GM18511 (cell line): ENCODE results near the gene NCAPG2.

Source experiments
- ATAC-seq: cut with Tn5 transposase; IDR thresholded peaks from one replicate; pipeline ENCODE4 v1.9.1; 2021; ENCODE audit warnings: mild to moderate bottlenecking, moderate library complexity; ENCODE audit not compliant: unreplicated experiment

The NCAPG2 gene

DNA sequence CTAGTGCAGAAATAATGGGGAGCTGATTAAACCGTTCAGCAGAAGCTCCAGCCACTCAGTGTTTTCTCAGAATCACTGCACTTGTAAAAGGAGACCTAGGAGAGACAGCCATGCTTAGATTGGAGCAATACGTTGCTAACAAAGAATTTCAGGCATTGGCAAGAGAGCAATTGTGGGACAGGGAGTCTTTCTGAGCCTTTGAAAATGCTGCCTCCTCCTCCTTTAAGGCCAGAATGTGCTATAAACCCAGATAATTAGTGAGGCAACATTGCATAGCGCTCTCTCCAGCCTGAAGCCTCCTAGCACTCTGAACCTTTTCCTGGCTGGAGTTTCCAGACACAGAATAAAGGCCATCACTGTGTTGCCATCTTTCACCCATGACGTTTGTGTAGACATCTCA is 98.5 kb downstream of the NCAPG2 start:
- no peak for ATAC-seq

DNA sequence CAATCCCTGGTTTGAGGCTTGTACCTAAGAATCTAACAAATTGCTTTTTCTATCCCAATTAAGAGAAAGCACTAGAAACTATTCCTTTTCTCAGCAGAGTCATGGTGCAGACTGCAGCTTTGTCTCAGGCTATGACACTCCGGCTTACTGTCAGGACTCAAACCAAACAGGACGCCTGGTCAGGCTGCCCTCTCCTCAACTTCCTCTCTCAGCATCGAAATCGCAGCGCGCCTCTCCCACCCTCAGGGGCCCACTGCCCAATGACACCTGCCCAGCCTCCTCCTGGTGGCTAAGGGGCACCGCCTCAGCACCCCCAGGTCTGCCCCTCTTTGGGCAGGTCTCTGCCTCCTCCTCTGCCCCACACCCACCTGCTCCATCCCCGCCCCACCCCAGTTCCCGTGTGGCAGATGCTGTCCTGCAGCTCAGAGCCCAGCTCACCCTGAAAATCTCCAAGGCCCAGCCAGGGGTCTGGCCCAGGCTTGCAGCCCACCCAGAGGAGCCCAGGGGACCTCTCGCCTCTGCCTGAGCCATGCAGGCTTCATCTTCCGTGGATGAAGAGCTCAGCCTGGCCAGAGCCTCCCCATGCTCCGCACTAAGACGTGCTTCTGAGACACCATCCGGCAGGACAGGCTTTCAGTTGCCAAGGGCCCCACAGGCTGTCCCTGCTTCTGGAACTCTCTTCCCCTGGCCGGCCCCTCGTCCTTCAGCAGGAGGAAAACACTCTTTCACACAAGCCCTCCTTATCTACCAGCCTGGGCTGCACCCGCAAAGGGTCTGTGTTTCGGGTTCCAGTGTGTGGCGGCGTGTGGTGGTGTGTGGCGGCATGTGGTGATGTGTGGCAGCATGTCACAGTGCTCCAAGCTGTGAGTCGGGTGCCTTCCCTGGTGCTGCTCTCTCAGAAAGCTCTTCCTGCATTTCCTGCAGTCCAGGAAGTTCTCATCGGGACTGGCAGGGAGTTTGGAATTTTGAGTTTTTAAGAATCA is 100.5 kb downstream of the NCAPG2 start:
- ATAC-seq = peak; percentile 23

DNA sequence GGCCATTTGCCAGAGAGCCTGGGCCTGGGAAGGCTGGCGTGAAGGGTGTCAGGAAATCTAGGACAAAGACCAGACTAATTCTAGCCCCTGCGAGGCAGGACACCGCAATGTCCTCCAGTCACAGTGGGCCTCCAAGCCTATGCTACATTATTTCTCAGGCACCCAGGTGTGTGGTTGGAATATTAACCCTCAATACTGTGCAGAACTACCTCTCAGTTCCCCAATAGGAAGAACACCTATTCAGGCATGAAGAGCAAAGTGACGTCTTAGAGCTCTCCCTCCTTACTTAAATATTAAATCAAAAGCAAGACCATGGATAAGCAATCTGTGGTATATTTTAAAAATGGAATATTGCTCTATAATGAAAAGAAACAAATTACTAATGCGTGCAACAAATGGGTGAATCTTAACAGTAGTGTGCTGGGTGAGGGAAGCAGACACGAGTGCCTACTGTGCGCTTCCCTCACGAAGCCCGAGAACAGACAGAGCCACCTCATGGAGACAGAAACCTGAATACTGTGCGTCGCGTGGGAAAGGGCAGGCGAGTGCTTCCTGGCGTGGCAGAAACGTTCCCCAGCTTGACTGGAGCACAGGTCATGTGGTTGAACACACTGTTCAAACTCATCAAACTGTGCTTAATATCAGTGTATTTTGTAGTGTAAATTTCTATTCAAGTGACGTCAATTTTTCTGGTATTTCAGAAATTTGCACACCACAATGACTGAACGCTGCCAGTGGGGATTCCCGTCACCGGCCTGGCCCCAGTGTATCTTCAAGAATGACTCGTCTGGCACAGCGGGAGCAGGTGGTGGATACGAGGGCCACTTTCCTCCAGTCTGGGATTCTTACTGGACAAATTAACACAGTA is 101.5 kb downstream of the NCAPG2 start:
- peak; percentile 61 for ATAC-seq

DNA sequence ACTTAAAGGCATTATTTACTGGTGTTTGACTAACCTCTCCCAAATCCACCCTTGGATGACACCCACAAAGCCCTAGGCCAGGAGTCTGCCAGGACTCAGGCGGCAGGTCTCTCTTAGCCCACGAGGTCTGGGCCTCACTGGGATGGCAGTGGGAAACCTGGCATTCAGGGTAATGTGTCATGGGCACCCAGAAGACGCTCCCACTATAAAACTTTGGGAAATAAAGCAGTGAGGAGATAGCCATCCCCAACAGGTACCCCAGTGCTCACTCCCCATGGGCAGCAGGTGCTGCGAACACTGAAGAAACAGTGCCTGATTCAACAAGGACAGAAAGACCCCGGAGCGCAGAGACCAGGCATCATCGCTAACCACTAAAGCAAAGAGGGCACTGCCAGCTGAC is 102.6 kb downstream of the NCAPG2 start:
- no peak for ATAC-seq

DNA sequence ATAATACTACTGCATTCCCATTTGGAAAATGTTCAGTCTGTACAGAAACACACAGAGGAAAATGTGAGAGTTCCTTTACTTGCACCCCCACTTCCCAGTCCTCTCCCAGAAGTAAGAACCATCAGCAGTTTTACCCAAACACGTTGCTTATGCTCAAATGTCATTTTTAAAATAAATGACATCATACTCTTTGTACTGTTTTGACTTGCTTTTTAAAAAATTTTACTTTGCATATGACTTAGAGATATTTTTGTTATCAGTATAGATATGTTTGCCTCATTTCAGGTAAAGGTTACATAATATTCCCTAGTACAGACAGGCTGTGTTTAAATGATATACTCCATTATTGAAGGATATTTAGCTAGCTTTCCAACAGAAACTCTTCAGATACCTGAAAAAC is 103.5 kb downstream of the NCAPG2 start:
- no peak for ATAC-seq

DNA sequence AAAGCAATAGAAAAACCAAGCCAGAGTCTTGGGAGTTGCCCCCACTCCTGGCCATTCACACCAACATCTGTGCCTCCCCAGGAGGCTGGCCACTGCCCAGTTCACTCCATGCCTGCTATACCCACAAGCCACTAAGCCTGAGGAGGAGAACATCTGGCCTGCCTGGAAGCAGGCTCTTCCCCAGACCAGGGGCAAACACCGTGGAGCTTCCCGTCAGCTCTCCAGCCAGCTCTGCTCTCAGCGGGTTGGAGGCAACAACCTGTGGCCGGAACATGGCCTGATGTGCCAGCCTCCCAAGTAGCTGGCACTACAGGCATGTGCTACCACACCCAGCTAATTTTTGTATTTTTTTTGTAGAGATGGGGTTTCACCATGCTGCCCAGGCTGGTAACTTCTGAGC is 107.9 kb downstream of the NCAPG2 start:
- ATAC-seq = no peak

DNA sequence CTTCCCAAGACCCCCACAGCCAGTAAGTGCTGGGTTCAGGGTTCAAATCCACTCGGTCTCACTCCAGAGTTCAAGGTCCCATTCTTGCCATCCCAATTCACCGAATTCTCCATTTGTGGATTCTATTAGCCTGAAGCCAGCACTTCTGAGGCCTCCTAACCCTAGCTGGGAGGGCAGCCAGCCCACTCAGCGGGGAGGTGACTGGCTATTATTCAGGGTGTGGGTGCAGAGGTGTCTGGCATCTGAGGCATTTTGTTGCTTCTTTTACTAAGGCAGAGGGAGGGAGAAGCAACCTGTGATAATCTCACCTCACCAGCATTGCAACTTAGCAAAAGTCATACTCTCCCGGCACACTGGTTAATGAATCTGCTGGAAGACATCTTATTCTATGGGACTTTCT is 108.3 kb downstream of the NCAPG2 start:
- ATAC-seq = no peak

DNA sequence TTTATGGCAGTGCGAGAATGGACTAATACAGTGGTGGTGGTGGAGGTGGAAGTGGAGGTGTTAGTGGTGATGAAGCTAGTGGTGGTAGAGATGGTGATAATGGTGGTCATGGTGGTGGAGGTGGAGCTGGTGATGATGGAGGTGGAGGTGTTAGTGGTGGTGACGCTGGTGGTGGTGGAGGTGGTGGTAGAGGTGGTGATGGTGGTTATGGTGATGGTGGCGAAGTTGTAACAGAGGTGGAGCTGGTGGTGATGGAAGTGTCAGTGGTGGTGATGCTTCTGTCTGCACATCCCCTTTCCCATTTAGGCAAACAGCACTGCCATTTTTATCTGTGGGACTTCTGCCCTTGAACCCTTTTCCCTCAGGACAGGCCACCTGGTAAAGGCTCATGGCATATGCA is 109.5 kb downstream of the NCAPG2 start:
- no peak for ATAC-seq

DNA sequence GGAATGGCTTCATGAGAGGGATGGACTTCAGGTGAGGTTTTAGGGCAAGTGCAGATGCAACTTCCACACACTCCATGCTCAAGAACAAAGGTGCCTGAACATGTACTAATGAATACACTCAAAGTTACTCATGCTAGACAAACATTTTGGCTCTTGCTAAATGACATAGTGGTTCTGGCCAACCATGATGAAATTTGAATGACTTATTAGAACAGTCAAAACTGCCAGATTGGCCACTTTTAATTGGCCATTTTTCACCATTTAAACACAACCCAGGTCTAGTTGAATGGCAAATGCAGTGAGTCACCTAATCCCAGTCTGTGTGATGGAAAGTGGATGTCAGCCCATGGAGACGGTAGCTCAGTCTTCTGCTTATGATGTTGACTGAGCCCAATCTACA is 112.1 kb downstream of the NCAPG2 start:
- no peak for ATAC-seq

DNA sequence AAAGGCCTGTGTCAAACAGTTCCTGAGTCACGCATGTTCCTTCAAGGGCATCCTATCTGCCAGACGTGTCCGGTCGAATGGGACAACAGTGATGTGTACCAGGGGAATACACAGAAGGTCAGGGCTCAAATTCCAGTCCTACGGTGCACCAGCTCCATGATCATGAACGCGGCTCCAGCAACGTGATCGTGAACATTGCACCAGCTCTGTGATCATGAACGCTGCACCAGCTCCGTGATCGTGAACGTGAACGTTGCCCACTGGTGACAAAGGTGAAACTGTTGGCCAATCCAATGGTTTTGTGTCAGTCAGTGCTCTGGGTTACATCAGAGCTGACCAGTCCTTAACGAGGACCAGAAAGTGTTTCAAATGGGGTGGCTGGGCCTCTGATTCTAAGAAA is 112.7 kb downstream of the NCAPG2 start:
- no peak for ATAC-seq

DNA sequence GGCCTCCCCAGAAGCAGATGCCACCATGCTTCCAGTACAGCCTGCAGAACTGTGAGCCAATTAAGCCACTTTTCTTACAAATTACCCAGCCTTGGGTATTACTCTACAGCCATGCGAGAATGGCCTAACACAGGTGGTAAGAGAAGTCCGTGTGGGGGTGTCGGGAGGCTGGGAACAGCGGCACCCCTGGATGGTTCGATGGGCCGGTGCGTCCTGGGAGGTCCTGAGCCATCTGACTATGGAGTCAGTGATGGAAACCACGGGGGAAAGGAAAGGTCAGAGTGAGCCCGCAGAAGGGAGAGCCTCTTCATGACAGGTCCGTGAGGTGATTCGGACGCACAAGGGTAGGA is 114.4 kb downstream of the NCAPG2 start:
- ATAC-seq = no peak

DNA sequence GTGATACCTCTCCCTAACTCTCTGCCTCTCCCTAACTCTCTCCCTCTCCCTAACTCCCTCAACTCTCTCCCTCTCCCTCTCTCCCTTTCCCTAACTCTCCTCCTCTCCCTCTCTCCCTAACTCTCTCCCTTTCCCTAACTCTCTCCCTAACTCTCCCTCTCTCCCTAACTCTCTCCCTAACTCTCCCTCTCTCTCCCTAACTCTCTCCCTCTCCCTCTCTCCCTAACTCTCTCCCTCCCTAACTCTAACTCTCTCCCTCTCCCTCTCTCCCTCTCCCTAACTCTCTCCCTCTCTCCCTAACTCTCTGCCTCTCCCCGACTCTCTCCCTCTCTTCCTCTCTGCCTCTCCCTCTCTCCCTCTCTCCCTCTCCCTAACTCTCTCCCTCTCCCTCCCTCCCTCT is 115.0 kb downstream of the NCAPG2 start:
- no peak for ATAC-seq

DNA sequence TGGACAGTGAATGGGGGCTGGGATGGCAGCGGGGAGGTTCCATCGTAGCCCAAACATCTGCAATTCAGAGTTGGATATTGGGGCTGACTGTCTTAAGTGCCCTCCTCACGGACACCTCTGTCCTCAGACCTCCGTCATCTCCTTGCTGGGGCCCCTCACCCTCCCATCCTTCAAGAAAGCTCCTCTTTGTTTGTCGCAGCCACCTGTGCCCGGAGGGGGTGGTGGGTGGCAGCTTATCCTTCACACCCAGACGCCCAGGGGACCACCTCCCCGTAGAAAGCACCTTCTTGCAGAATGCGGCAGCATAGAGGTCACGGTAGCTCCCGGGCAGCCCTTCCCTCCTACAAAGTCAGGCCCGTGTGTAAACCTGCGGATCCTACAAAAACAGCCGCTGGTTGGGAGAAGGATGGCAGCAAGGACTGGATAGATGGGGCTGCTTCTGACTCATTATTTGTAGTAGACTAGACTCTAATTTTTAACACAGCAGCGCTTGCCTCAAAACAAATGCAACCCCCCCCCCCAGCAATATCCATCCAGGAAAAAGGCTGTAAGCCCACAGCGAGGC is 115.6 kb downstream of the NCAPG2 start:
- ATAC-seq = no peak

DNA sequence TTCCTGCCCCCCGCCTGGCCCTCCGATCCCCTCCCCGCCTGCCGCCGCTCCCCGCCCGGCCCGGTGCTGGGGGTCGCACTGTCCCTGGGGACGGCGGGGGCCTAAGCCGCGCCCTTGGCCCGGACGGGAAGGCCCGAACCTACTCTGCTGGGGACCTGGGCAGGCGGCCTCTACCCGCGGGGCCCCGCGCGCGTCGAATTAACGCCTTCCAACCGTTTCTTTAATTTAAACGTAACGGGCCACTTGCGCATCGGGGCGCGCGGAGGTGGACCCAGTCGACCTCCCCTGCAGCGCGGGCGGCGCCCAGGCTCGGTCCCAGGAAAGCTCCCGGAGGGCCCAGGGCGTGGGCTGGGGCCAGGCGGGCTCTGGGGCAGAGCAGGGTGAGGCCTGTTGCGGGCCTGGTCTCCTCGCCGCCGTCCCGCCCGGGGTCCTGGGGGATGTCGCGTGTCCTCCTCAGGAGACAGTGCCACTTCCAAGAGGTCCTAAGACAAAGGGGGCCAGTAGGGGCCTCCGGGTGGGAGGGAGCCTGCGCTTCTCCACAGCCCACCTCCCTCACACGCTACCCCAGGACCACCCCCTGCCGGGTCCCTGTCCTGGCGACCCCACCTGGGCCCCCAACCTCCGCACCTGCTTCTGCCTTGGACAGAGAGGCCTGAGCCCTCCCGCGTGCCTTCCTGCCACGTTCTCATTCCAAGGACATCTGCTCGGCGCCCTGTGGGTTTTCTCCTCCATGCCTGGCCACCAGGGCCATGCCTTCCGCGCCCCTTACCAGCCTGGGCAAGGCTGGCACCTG is 116.3 kb downstream of the NCAPG2 start:
- peak; percentile 21 for ATAC-seq

DNA sequence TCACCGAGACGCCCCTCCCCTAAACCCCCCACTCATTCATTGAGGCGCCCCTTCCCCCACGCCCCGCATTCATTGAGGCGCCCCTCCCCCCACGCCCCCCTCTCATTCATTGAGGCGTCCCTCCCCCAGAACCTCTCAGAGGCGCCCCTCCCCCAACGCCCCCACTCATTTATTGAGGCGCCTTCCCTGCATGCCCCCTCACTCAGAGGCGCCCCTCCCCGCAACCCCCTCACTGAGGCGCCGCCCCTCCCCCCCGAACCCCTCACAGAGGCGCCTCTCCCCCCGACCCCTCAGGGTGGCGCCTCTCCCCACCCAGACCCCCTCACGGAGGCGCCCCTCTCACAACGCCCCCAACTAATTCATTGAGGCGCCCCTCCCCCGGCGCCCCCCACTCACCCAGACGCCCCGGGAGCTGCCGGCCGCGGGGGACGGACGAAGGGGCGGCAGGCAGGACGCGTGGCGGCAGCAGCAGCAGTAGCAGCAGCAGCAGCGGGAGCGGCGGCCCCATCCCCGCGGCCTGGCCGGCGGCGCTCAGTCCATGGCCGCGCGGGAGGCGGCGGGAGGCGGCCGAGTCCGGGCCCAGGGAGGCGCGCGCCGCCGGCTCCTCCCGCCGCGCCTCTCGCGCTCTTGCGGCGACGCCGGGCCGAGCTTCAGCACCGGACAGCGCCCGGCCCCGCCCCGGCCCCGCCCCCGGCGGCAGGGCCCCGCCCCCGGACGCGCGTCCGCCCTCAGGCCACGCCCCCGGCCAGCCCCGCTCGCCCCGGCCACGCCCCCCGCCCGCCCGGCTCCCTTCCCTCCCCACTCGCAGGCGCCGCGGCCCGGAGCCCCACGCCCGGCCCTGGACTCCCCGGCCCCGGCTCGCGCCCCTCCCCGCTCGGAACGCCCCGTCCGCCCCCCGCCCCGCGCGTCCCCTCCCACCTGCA is 117.2 kb downstream of the NCAPG2 start, which contains the start of gene PTPRN2:
Gene PTPRN2 (minus strand): TSS at position 662 of the 923 bp plus-strand sequence.
- peak; percentile 71 for ATAC-seq

DNA sequence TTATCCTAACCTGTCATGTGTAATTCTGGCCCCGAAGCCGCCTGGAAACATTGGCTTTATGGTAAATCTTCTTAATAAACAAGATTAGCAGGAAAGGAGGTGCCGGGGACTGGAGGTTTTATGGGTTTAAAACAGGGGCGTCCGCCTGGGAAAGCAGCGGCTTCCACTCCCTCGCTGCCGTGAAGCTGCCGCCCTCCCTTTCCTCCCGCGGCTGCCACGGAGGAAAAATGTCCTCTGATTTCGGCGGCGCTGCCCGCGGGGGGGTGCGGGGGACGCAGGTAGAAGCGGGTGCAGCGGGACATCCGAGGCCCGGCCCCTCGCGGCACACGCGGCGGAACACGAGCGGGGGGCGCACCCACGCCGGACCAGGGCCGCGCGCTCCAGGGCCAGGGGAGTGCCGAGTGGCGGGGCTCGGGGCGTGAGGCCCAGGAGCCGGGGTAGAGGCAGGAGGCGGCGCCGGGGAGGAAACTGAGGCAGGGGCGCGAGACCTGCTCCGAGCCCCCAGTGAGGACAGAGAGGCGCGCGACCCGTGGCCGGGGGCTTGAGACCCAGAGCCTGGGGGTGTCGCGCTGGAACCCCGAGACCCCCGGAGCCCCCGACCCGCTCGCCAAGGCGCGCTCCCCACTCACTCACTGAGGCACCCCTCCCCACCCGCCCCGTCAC is 118.0 kb downstream of the NCAPG2 start:
- ATAC-seq = no peak

DNA sequence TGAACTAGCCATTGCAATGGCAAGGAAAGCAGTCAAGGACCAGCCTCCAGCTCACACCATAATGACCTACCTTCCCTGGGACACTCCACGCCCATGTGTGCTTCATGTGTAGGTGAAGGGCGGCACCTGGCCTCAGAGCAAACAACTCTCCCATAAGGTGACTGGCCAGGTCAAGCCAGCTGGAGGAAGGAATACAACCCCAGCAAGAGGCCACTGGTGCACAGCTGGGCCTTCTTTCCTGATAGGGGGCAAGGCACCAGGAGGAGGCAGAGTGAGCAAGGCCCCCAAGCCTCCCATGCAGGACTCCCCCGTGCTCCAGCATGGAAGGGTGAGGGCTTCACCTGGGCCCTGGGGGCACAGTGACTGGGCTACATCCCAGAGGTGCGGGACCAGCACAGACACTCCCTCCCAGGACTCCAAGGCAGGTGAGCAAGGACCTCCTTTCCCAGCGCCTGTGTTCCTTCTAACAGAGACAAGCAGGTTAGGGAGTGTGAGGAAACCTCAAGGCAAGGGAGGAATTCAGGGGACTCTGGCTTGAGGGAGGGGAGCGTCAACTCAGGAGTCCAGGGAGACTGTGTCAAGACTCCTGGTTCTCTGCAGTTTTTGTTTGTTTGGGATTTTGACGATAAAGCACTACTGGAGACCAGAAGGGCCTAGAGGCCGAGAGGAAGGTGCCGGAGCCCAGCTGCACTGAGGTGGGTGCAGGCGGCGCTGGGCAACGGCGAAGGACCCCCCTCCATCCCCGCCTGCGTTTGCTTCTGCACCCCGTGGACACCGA is 118.7 kb downstream of the NCAPG2 start:
- no peak for ATAC-seq

DNA sequence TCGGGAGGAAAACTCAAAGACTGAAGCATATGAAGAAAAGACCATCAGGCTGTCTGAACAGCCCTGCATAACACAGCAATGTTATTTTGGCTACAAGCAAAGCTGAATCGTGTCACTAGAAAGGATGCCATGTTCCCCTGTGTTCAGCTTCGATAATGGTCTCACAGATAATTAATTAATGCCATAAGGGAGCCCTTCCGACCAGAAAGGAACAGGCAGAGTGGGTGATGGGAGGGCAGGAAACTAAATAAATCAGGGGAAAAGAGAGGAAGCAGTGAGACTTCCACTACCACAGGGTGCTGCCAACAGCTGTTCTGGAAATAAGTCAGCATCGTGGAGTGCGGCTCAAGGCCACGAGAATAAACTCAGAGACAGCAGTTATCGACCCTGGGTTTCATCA is 120.2 kb downstream of the NCAPG2 start:
- no peak for ATAC-seq
